DND-41 (cell line): ENCODE measurements around the gene PLEKHA5.

Experiments used
- CTCF ChIP-seq: IDR thresholded peaks from 2 replicates; pipeline ENCODE4 v1.5.1; 2012; ENCODE audit warnings: borderline replicate concordance, low read length, moderate library complexity, mild to moderate bottlenecking; ENCODE audit not compliant: poor library complexity, severe bottlenecking; ENCODE audit errors: extremely low read depth
- EZH2 ChIP-seq: IDR thresholded peaks from 3 replicates; pipeline ENCODE4 v1.6.1; 2012; ENCODE audit warnings: borderline replicate concordance, low read depth, mild to moderate bottlenecking, moderate library complexity, low read length, inconsistent platforms; ENCODE audit not compliant: severe bottlenecking

- TF ChIP-seq CTCF = no peak
- no peak for TF ChIP-seq EZH2
These were observed 48.2 kb downstream of the PLEKHA5 start for GRCh38 chr12:19177754-19178153.
